H1 (cell line): ENCODE results near the gene DMBX1. TPM values are rescaled to one million over a fixed set of nuclear protein-coding genes. Genes with fewer than 3 reads are reported as not detected.

Experiments
- CTCF ChIA-PET: fragments of 300-600 bp; sonication (Branson Sonifier 250); formaldehyde crosslinking; loops from one replicate; lab custom pipeline; 2021; ENCODE audit not compliant: partially characterized antibody; lab: Charles Lee
- POLR2A ChIA-PET: fragments of 300-600 bp; sonication (Branson Sonifier 250); formaldehyde crosslinking; loops from one replicate; lab custom pipeline; 2021; ENCODE audit warnings: inconsistent platforms; ENCODE audit not compliant: partially characterized antibody; lab: Charles Lee
- DNase-seq, 2 experiments: peaks; one replicate each; pipeline versions ENCODE4 v3.0.0 to v3.0.0-alpha.2; 2010 to 2022; ENCODE audit warnings: low spot score in 2 of 2, low read depth in 1 of 2, mixed read lengths in 1 of 2
- FAIRE-seq: peaks from 2 replicates; lab custom pipeline; 2011; peaks lifted over from hg19 to GRCh38; lab: Jason Lieb, UNC
- H2AFZ ChIP-seq: 2 replicates; pipeline ENCODE4 v1.8.1; 2012; ENCODE audit warnings: low read length, inconsistent platforms
- H2AK5ac ChIP-seq: 2 replicates; pipeline ENCODE4 v1.6.1; 2013; ENCODE audit warnings: low read depth, low read length
- H2BK120ac ChIP-seq: replicated peaks from 2 replicates; pipeline ENCODE3; 2013; ENCODE audit warnings: low read depth, low read length, inconsistent platforms
- H2BK12ac ChIP-seq: 2 replicates; pipeline ENCODE4 v1.6.1; 2013; ENCODE audit warnings: low read depth, low read length
- H2BK15ac ChIP-seq: 2 replicates; pipeline ENCODE4 v1.6.1; 2013; ENCODE audit warnings: low read length
- H2BK20ac ChIP-seq: 2 replicates; pipeline ENCODE4 v1.6.1; 2013; ENCODE audit warnings: low read length
- H2BK5ac ChIP-seq: 2 replicates; pipeline ENCODE4 v1.6.1; 2013; ENCODE audit warnings: low read depth, low read length
- H3K14ac ChIP-seq: 2 replicates; pipeline ENCODE4 v1.6.1; 2013; ENCODE audit warnings: inconsistent platforms; ENCODE audit not compliant: insufficient read length
- H3K18ac ChIP-seq: 2 replicates; pipeline ENCODE4 v1.6.1; 2013; ENCODE audit warnings: low read length; ENCODE audit errors: extremely low read depth
- H3K23ac ChIP-seq: 2 replicates; pipeline ENCODE4 v1.6.1; 2013; ENCODE audit warnings: inconsistent platforms; ENCODE audit not compliant: insufficient read length
- H3K23me2 ChIP-seq: 2 replicates; pipeline ENCODE4 v1.6.1; 2013; ENCODE audit warnings: low read depth, low read length
- H3K27ac ChIP-seq: 2 replicates; pipeline ENCODE4 v1.6.1; 2011; ENCODE audit warnings: low read depth, low read length, inconsistent platforms
- H3K27me3 ChIP-seq, 4 experiments: replicated peaks in 1 of 4; 1 replicate in 1 of 4; 2 replicates in 3 of 4; pipeline versions ENCODE4 v1.6.1 to v1.8.1; 2011 to 2013; ENCODE audit warnings: low read length in 3 of 4, mild to moderate bottlenecking in 3 of 4, inconsistent platforms in 2 of 4, mixed read lengths in 2 of 4, moderate library complexity in 1 of 4; ENCODE audit not compliant: control insufficient read depth in 3 of 4, insufficient read depth in 3 of 4; ENCODE audit errors: extremely low read depth in 1 of 4
- H3K36me3 ChIP-seq, 4 experiments: 2 replicates each; pipeline versions ENCODE4 v1.6.1 to v1.8.1; 2011 to 2013; ENCODE audit warnings: mild to moderate bottlenecking in 4 of 4, low read length in 3 of 4, moderate library complexity in 2 of 4, control low read depth in 1 of 4, inconsistent platforms in 1 of 4; ENCODE audit not compliant: insufficient read depth in 4 of 4, control insufficient read depth in 2 of 4
- H3K4ac ChIP-seq: replicated peaks from 2 replicates; pipeline ENCODE3; 2013; ENCODE audit warnings: low read length, low read depth, mixed read lengths, inconsistent platforms; ENCODE audit not compliant: insufficient read length
- H3K4me1 ChIP-seq, 4 experiments: replicated peaks in 1 of 4; 1 replicate in 1 of 4; 2 replicates in 3 of 4; pipeline versions ENCODE4 v1.6.1 to v1.8.1; 2011 to 2013; ENCODE audit warnings: low read length in 3 of 4, inconsistent platforms in 2 of 4, mixed read lengths in 1 of 4; ENCODE audit not compliant: insufficient read depth in 4 of 4, control insufficient read depth in 3 of 4
- H3K4me2 ChIP-seq, 2 experiments: 2 replicates each; pipeline versions ENCODE4 v1.6.1 to v1.8.1; 2011 to 2013; ENCODE audit warnings: low read depth in 2 of 2, low read length in 2 of 2, control low read depth in 1 of 2, inconsistent platforms in 1 of 2, mild to moderate bottlenecking in 1 of 2; ENCODE audit not compliant: insufficient read depth in 1 of 2
- H3K4me3 ChIP-seq, 4 experiments: fragments of 200-600, 300-600 bp in 1 of 4; sonication (generic), shearing (Covaris generic), sonication (Bioruptor Twin) in 1 of 4; 2 replicates each; pipeline versions ENCODE4 v1.5.1 to v1.8.1; 2011 to 2016; ENCODE audit warnings: low read length in 4 of 4, low read depth in 3 of 4, control low read depth in 2 of 4, inconsistent platforms in 2 of 4, mild to moderate bottlenecking in 2 of 4, mixed read lengths in 1 of 4, moderate library complexity in 1 of 4; ENCODE audit not compliant: insufficient read depth in 2 of 4; ENCODE audit errors: extremely low read depth in 1 of 4
- H3K56ac ChIP-seq: replicated peaks from 2 replicates; pipeline ENCODE3; 2013; ENCODE audit warnings: low read depth, mild to moderate bottlenecking, mixed read lengths, low read length, inconsistent platforms; ENCODE audit not compliant: insufficient read length
- H3K79me1 ChIP-seq: 2 replicates; pipeline ENCODE4 v1.6.1; 2013; ENCODE audit warnings: low read depth, low read length, control low read depth
- H3K79me2 ChIP-seq, 2 experiments: 2 replicates each; pipeline versions ENCODE4 v1.6.1 to v1.8.1; 2012 to 2013; ENCODE audit warnings: low read length in 2 of 2, mild to moderate bottlenecking in 2 of 2, inconsistent platforms in 1 of 2; ENCODE audit not compliant: insufficient read depth in 2 of 2, control insufficient read depth in 1 of 2
- H3K9ac ChIP-seq, 4 experiments: replicated peaks in 1 of 4; 1 replicate in 1 of 4; 2 replicates in 3 of 4; pipeline versions ENCODE4 v1.6.1 to v1.8.1; 2011 to 2013; ENCODE audit warnings: low read depth in 3 of 4, low read length in 3 of 4, control low read depth in 2 of 4, mild to moderate bottlenecking in 2 of 4, moderate library complexity in 2 of 4, inconsistent platforms in 1 of 4; ENCODE audit errors: extremely low read depth in 1 of 4
- H3K9me3 ChIP-seq, 2 experiments: 2 replicates each; pipeline versions ENCODE4 v1.6.1 to v1.8.1; 2012 to 2013; ENCODE audit warnings: mild to moderate bottlenecking in 2 of 2, moderate library complexity in 2 of 2, control low read depth in 1 of 2, inconsistent platforms in 1 of 2, low read depth in 1 of 2, low read length in 1 of 2, mixed read lengths in 1 of 2; ENCODE audit not compliant: insufficient read depth in 2 of 2
- H4K20me1 ChIP-seq, 2 experiments: replicated peaks in 1 of 2; 2 replicates each; pipeline versions ENCODE3 to v1.8.1; 2011 to 2013; ENCODE audit warnings: inconsistent platforms in 2 of 2, low read length in 2 of 2, mild to moderate bottlenecking in 1 of 2; ENCODE audit not compliant: insufficient read depth in 2 of 2, control insufficient read depth in 1 of 2
- H4K5ac ChIP-seq: 2 replicates; pipeline ENCODE4 v1.6.1; 2013; ENCODE audit warnings: low read length, low read depth, mixed read lengths, inconsistent platforms; ENCODE audit not compliant: insufficient read length
- H4K8ac ChIP-seq: 2 replicates; pipeline ENCODE4 v1.8.0; 2013; ENCODE audit warnings: mild to moderate bottlenecking, moderate library complexity, low read length, inconsistent platforms; ENCODE audit not compliant: insufficient read depth; ENCODE audit errors: extremely low read depth
- H4K91ac ChIP-seq: replicated peaks from 2 replicates; pipeline ENCODE3; 2013; ENCODE audit warnings: low read length, mixed read lengths, inconsistent platforms; ENCODE audit not compliant: insufficient read length
- CHD2 ChIP-seq: IDR thresholded peaks from 2 replicates; pipeline ENCODE4 v1.6.1; 2012; ENCODE audit warnings: low read length, improper control_type of control experiment
- EZH2 ChIP-seq: fragments of 200-600 bp; sonication (generic); IDR thresholded peaks from 2 replicates; pipeline ENCODE4 v1.7.1; 2012; ENCODE audit warnings: low read depth, mild to moderate bottlenecking, moderate library complexity, low read length, inconsistent platforms; ENCODE audit not compliant: severe bottlenecking
- SIRT6 ChIP-seq: IDR thresholded peaks from one replicate; pipeline ENCODE4 v1.7.1; 2012; ENCODE audit warnings: low read length, inconsistent platforms
- SUZ12 ChIP-seq: fragments of 200-600 bp; sonication (generic); IDR thresholded peaks from 2 replicates; pipeline ENCODE4 v1.6.1; 2012; ENCODE audit warnings: mild to moderate bottlenecking, inconsistent platforms, low read length, moderate library complexity, mixed read lengths
- TAF7 ChIP-seq: optimal IDR thresholded peaks from 2 replicates; pipeline ENCODE3; 2011; ENCODE audit warnings: low read depth, mild to moderate bottlenecking, inconsistent platforms, low read length, moderate library complexity, borderline replicate concordance
- TCF12 ChIP-seq: IDR thresholded peaks from 2 replicates; pipeline ENCODE4 v1.6.1; 2011; ENCODE audit warnings: low read depth, mild to moderate bottlenecking, low read length
- WGBS, 2 experiments: shearing (Covaris generic) in 1 of 2; methylation state at CpG; one replicate each; pipeline versions ENCODE4 v1.1.6 to v1.1.7; 2013 to 2015; ENCODE audit warnings: low lambda C conversion rate in 2 of 2, mixed read lengths in 2 of 2, inconsistent platforms in 1 of 2, low coverage in 1 of 2, missing lambda C conversion rate in 1 of 2; ENCODE audit not compliant: insufficient replicate concordance in 2 of 2, insufficient coverage in 1 of 2, insufficient read length in 1 of 2; ENCODE audit errors: extremely low coverage in 1 of 2, missing lambda C conversion rate in 1 of 2; 5-methylcytosine and 5-hydroxymethylcytosine counted together
- polyA plus RNA-seq, 7 experiments: library from polyadenylated mRNA; depleted of rRNA in 3 of 7; stranded (reverse) in 5 of 7; unstranded in 2 of 7; fragments of >200 nt in 5 of 7; fragments of 200-250 nt in 2 of 7; gene quantifications; 1 replicate in 5 of 7; 2 replicates in 1 of 7; 4 replicates in 1 of 7; pipeline versions ENCODE4 v1.2.1 to v1.2.3, GENCODE V29; 2011 to 2013; ENCODE audit warnings: missing spikeins in 2 of 7, mixed read lengths in 2 of 7
- total RNA-seq: library from RNA; stranded (reverse); fragmentation: NEBNext Ultra II Directional; extraction: Animal tissue kit (Norgen Biotek cat#: 25700); gene quantifications from 2 replicates; pipeline ENCODE4 v1.2.1, GENCODE V29; 2021

Gene DMBX1
- total and polyA plus RNA-seq, 2 of the 8 experiments (the other 6 are each of a cell fraction or from before 2014, with no cell fraction given): 0.23 to 0.30 TPM

DNA sequence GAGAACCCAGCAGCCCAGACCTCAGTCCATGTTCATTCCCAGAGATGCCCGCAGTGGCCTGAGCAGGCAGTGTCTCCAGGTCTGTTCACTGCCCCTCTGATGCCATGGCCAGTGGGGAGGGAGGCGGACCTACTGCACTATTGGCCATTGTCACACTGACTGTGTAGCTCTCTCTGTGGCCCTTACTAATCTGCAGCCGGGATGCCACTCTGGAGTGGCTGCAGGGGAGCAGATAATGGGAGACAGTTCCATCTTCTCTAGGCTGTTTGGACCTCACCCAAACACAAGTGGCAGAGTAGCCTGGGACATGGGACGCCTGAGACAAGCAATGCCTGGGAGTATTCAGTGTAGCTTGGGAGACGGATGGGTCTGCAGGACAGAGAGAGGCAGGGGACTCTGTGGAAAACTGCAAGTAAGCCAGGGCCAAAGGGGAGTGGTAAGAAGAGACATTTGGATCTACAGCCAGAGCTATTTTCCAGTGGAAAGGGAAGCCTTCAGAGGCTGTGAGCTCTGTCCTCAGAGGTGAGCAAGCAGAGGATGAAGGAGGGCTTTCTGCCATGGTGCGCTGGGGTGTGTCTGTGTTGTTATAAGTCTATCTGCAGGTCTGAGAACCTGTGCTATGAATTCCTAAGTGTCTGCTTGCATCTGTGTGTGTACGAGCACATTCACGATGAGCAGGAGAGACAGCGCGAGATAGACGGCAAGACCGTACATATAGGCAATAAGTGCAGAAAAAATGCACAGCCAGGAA lies 26.7 kb downstream of the DMBX1 start:
- H3K9ac ChIP-seq: no peak overlapping the region
- DNase-seq (peak in 1 of 2 experiments; percentile 46), FAIRE-seq (no peak)
- H4K8ac ChIP-seq: no peak overlapping the region
- H3K23me2 ChIP-seq: no peaks in the 10 kb centered on the region
- CTCF ChIA-PET: interaction anchor here (0.6 to 18.9 kb wide), 13 partner anchors 14 to 759 kb away, joined by 3 to 287 read pairs (median 6); partner anchors contain the start of gene DMBX1
- no peak overlapping the region for H3K23ac ChIP-seq
- peak overlapping the region; percentile 30; the same call in 1 of the 2 replicates for H2BK12ac ChIP-seq
- no peak overlapping the region for H2AK5ac ChIP-seq
- H2AFZ ChIP-seq: no peak overlapping the region
- no peaks in the 10 kb centered on the region for H3K9me3 ChIP-seq
- H3K36me3 ChIP-seq: no peaks in the 10 kb centered on the region
- H3K79me1 ChIP-seq: no peaks in the 10 kb centered on the region
- H3K18ac ChIP-seq: peak overlapping the region; percentile 34
- POLR2A ChIA-PET: interaction anchor here (1.1 to 1.4 kb wide), 3 partner anchors 9 to 17 kb away, joined by 3 to 4 read pairs (median 3); no protein-coding TSS in a partner anchor
- H3K27me3 ChIP-seq: peaks cover 0 to 23% (median 9%) of the 10 kb centered on the region in 4 experiments; a peak in 4 of 7 replicates
- peak overlapping the region; percentile 39 for H4K91ac ChIP-seq
- H3K4ac ChIP-seq: no peak overlapping the region
- H2BK15ac ChIP-seq: peak overlapping the region; percentile 21
- H4K20me1 ChIP-seq: peaks cover 0 to 2% of the 10 kb centered on the region in 2 experiments
- peak overlapping the region in 3 of 4 experiments; percentile 8 to 19 (median 19); a peak in 2 of 8 replicates for H3K4me3 ChIP-seq
- no peak overlapping the region for H3K14ac ChIP-seq
- H4K5ac ChIP-seq: no peak overlapping the region
- peak overlapping the region; percentile 46 to 60 for H3K4me2 ChIP-seq
- H3K79me2 ChIP-seq: no peaks in the 10 kb centered on the region
- peaks cover 19 to 42% (median 31%) of the 10 kb centered on the region in 4 experiments for H3K4me1 ChIP-seq
- H3K27ac ChIP-seq: no peak overlapping the region
- H2BK120ac ChIP-seq: no peak overlapping the region
- TF ChIP-seq TAF7 (no peak), TCF12 (no peak), SUZ12 (no peak), CHD2 (no peak), SIRT6 (no peak), EZH2 (no peak)
- H3K56ac ChIP-seq: no peak overlapping the region
- peak overlapping the region; percentile 40; the same call in 1 of the 2 replicates for H2BK20ac ChIP-seq
- H2BK5ac ChIP-seq: peak overlapping the region; percentile 38; the same call in 1 of the 2 replicates
- 54% methylated on average over 12 of the region's 12 CpGs; no CpG with 5 or more reads in 1 of the 2 experiments for WGBS, 2 experiments
